A673 (cell line): ENCODE results near the gene TRIP13. TPM values are rescaled to one million over a fixed set of nuclear protein-coding genes. Genes with fewer than 3 reads are reported as not detected.

Experiments used
- BruUV-seq: library from RNA; stranded (reverse); fragments of 400-500 nt; replicated peaks from 2 replicates; lab custom pipeline; 2021; lab: Mats Ljungman, UMichigan
- CTCF ChIA-PET: fragments of 300-600 bp; sonication (Branson Sonifier 250); formaldehyde crosslinking; loops from one replicate; lab custom pipeline; 2022; ENCODE audit warnings: antibody characterized with exemption; lab: Charles Lee
- POLR2A ChIA-PET: fragments of 300-600 bp; sonication (Branson Sonifier 250); formaldehyde crosslinking; loops from one replicate; lab custom pipeline; 2022; ENCODE audit warnings: antibody characterized with exemption; ENCODE audit not compliant: low non-redundant PET; lab: Charles Lee
- DNase-seq: peaks from one replicate; pipeline ENCODE4 v3.0.0-alpha.2; 2015; ENCODE audit warnings: low spot score
- H3K27ac ChIP-seq: fragments of 200-600 bp; sonication (generic); 2 replicates; pipeline ENCODE4 v1.5.1; 2016; ENCODE audit warnings: mixed run types, low read depth, mild to moderate bottlenecking, mixed read lengths, antibody characterized with exemption, low read length; ENCODE audit not compliant: poor library complexity, severe bottlenecking
- H3K27me3 ChIP-seq: fragments of 200-600 bp; sonication (generic); replicated peaks from 2 replicates; pipeline ENCODE4 v1.6.1; 2017; ENCODE audit warnings: mixed run types, low read depth, mild to moderate bottlenecking, mixed read lengths, antibody characterized with exemption, low read length; ENCODE audit not compliant: insufficient read depth, poor library complexity
- H3K36me3 ChIP-seq: fragments of 200-600 bp; sonication (generic); 2 replicates; pipeline ENCODE4 v1.6.1; 2016; ENCODE audit warnings: mixed run types, mild to moderate bottlenecking, mixed read lengths, antibody characterized with exemption, low read length; ENCODE audit not compliant: insufficient read depth, poor library complexity, severe bottlenecking
- H3K4me1 ChIP-seq: fragments of 200-600 bp; sonication (generic); 2 replicates; pipeline ENCODE4 v1.6.1; 2017; ENCODE audit warnings: mixed run types, mild to moderate bottlenecking, mixed read lengths, antibody characterized with exemption, low read length; ENCODE audit not compliant: insufficient read depth, poor library complexity, severe bottlenecking
- H3K4me3 ChIP-seq: fragments of 200-600 bp; sonication (generic); 2 replicates; pipeline ENCODE4 v1.5.1; 2016; ENCODE audit warnings: low read depth, mixed run types, mild to moderate bottlenecking, mixed read lengths, low read length; ENCODE audit not compliant: poor library complexity, severe bottlenecking
- H3K9me3 ChIP-seq: fragments of 200-600 bp; sonication (generic); 2 replicates; pipeline ENCODE4 v1.6.1; 2016; ENCODE audit warnings: mixed run types, low read depth, mild to moderate bottlenecking, mixed read lengths, antibody characterized with exemption, low read length; ENCODE audit not compliant: poor library complexity, severe bottlenecking
- EZH2 ChIP-seq: fragments of 200-600 bp; sonication (generic); IDR thresholded peaks from 2 replicates; pipeline ENCODE4 v1.6.1; 2017; ENCODE audit warnings: borderline replicate concordance, low read depth, mild to moderate bottlenecking, mixed read lengths, antibody characterized with exemption, low read length; ENCODE audit not compliant: poor library complexity, severe bottlenecking
- intact Hi-C: fragments of 100-400 bp; cut with micrococcal nuclease; formaldehyde crosslinking; loops from one replicate; pipeline ENCODE4 v1.10.0; 2022; ENCODE audit not compliant: unreplicated experiment
- total RNA-seq: library from RNA; stranded (reverse); gene quantifications from 2 replicates; pipeline ENCODE4 v1.2.3, GENCODE V29; 2021
- TF ChIP-seq, protein P1 (sequence below): fragments of 300-800, 200-600 bp; sonication (generic); conservative IDR thresholded peaks from 2 replicates; pipeline ENCODE4 v1.5.1; 2017; ENCODE audit warnings: low read depth, mild to moderate bottlenecking, antibody characterized with exemption, low read length, moderate library complexity, mixed read lengths

Gene TRIP13
- total RNA-seq, 1 experiment from 2014 or later: 69.1 TPM

DNA sequence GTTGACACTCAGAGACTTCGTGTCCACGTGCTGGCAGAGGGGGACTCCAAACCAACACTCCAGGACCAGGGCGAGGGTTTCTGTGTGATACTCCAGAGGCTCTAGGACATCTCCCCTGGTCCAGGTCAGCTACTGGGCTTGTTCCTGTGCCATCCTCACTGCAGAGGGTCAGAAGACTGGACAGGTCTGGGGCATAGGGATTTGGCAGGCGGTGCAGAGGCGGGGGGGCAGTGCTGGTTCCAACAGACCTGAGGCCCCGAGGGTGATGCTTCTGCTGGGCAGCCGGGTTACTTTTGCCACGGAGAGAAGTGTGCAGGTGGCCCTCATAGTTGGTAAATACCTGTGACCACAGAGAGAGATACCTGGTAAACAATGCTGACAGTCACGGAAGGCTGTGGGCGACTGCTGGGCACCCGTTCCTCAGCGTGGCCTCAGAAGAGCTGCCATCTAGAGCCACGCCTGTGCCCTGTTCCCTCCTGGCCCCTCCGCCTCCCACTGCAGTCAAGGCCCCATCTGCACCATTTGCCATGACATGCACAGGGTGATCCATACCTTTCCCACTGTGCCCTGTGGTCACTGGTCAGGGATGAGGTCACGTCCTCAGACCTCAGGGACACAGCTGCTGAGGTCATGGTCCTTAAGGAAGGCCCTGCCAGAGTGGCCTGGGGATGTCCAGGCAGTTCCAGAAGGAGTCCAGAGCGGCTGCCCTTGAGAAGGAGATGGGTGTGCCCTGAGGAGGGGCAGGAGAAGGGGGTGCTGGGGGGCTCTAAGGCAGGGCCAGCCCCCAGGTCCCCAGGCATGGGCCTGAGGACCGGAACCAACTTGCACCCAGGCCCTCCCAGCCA is 30.0 kb downstream of the TRIP13 start:
- no peaks in the 10 kb centered on the region for H3K9me3 ChIP-seq
- no peak for TF ChIP-seq EZH2
- TF ChIP-seq, protein P1, sequence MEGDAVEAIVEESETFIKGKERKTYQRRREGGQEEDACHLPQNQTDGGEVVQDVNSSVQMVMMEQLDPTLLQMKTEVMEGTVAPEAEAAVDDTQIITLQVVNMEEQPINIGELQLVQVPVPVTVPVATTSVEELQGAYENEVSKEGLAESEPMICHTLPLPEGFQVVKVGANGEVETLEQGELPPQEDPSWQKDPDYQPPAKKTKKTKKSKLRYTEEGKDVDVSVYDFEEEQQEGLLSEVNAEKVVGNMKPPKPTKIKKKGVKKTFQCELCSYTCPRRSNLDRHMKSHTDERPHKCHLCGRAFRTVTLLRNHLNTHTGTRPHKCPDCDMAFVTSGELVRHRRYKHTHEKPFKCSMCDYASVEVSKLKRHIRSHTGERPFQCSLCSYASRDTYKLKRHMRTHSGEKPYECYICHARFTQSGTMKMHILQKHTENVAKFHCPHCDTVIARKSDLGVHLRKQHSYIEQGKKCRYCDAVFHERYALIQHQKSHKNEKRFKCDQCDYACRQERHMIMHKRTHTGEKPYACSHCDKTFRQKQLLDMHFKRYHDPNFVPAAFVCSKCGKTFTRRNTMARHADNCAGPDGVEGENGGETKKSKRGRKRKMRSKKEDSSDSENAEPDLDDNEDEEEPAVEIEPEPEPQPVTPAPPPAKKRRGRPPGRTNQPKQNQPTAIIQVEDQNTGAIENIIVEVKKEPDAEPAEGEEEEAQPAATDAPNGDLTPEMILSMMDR: no peak
- ChIA-PET POLR2A (no interaction called here), CTCF (no interaction called here)
- H3K36me3 ChIP-seq: peaks cover 16% of the 10 kb centered on the region
- no peak for DNase-seq
- H3K4me3 ChIP-seq: no peak overlapping the region
- no peaks in the 10 kb centered on the region for H3K4me1 ChIP-seq
- no peak overlapping the region for H3K27ac ChIP-seq
- peaks cover 2% of the 10 kb centered on the region for H3K27me3 ChIP-seq
- BruUV-seq: no TSS peak
- intact Hi-C loops: loop anchor here (1.0 to 10.0 kb wide), 2 partner anchors 245 to 722 kb away; no protein-coding TSS in a partner anchor

DNA sequence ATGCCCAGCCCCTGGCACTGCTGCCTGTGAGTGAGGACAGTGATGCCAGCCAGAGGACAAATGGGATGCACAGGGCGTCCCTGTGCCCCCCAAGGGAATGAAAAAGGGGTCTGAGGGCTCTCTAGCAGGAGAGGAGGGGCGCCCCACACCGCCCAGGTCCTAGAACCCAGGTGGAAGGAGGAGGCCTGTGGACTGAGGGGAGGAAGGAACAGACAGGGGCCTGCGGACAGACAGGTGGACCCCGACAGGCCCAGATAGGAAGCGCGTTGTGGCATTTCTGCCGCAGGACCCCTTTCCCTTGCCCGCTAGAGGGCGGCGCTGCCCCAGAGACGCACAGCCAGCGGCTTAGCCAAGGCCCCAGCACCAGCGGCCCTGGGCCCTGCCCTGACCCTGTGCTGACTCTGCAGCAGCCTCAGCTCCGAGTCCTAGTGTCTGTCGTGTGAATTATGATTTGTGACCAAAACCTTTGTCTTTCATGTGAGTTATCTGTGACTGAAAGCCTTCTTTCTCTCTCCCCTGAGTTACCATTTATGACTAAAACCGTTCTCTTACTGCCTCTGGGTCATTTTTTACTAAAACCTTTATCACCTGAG is 30.7 kb downstream of the TRIP13 start:
- POLR2A ChIA-PET: no interaction called here
- CTCF ChIA-PET: interaction anchor here (0.9 to 1.5 kb wide), 2 partner anchors 244 to 251 kb away, joined by 4 to 5 read pairs; no protein-coding TSS in a partner anchor
- Histone ChIP-seq H3K4me1 (no peaks in the 10 kb centered on the region), H3K36me3 (peaks cover 10% of the 10 kb centered on the region), H3K4me3 (no peak overlapping the region), H3K27me3 (peaks cover 2% of the 10 kb centered on the region), H3K9me3 (no peaks in the 10 kb centered on the region), H3K27ac (no peak overlapping the region)
- intact Hi-C loops: loop anchor here (1.0 to 10.0 kb wide), 2 partner anchors 244 to 721 kb away; no protein-coding TSS in a partner anchor
- peak; percentile 76 for DNase-seq
- no TSS peak for BruUV-seq
- no peak for TF ChIP-seq EZH2
- TF ChIP-seq, protein P1: peak; percentile 92

DNA sequence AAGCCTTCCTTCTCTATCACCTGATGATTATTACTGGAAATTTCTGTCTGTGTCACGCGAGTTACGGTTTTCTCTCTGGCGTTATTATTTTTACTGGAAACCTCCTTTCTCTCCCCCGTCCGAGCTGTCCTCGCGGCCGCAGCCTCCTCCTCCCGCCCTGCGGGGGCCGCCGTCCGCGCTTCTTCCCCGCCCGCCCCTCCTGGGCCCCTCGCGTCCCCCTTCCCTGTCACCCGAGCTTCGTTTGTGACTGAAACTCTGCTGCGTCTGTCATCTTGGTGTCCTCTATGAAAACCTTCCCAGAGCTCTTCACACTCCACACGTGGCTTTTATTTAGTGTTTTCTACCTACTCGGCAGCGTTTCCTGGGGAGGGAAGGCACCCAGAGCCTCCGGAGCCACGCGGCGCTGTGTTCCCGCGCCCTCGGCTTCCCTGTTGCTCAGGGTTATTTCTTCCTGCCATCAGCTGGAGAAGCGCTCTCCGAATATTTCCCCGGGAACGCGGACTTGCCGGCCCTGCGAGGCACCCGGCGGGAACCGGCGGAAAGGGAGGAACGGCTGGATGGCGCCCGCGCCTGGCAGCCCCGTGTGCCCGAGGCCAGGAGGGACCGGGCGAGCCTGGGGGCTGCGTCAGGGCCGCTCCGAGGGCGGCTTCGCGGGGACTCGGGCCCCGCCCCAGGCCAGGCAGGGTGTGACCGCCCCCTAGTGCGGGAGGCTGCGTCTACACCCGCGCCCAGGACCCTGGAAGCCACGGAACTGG is 33.9 kb downstream of the TRIP13 start:
- H3K36me3 ChIP-seq: no peaks in the 10 kb centered on the region
- DNase-seq: peak; percentile 64
- ChIA-PET POLR2A (no interaction called here), CTCF (no interaction called here)
- H3K4me1 ChIP-seq: no peaks in the 10 kb centered on the region
- H3K27ac ChIP-seq: no peak overlapping the region
- TF ChIP-seq, protein P1: peak; percentile 49
- TF ChIP-seq EZH2: no peak
- H3K27me3 ChIP-seq: peaks cover 2% of the 10 kb centered on the region
- BruUV-seq: no TSS peak
- peak overlapping the region; percentile 36 for H3K4me3 ChIP-seq
- no peaks in the 10 kb centered on the region for H3K9me3 ChIP-seq
- intact Hi-C loops: loop anchor here (10.0 kb wide), 1 partner anchor 718 kb away; no protein-coding TSS in a partner anchor
